ENCODE measurements around the gene SUN5.

The SUN5 gene

DNA sequence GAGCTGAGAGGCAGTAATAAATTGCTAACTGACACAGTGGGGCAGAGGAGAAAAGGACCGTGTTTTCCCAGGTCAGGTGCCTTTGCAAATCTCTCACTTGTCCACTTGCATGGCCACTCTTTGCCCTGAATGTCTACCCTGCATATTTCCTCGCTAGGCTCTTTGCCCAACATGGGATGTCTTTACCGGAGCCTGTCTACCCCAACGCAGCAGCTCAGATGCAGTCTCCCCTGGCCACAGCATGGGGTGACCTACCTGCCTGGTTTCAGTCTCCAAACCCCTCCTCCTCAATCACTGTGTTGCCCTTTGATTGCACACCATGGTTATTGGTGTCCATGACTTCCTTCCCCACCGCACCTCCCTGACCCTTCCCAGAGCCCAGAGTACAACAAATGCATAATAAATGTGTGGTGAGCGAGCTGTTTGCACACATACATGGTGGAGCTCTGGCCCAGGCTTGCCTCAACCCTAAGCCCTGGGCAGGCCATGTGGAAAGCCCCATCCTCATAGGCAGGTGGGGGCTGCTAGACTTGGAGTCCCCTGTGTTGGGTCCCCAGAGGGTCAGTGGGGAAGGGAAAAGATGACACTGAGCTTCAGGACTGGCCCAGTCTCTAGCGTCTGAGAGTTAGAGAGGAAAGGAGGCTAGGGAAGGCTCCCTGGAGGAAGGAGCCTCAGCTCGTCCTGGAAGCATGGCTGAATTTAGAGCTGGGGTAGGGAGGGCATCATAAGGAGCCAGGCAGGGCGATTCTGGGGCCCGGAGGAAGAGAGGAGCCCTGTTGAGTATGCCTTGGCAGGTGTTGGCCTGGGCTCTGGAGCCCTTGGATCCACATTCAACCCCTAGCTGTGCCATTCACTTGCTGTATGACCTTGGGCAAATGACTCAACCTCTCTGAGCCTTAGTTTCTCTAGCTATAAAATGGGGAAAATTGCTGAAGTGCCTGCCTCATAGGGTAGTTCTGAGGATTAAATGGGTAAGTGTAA, 22.8 kb upstream of the SUN5 start:
- Histone ChIP-seq H3K27ac (no peak overlapping the region), H3K4me3 (no peak overlapping the region)
- DNase-seq (ENCODE audit: low spot score), result no peak
- TF ChIP-seq CTCF (IDR thresholded peaks at IDR 0.05), result no peak

DNA sequence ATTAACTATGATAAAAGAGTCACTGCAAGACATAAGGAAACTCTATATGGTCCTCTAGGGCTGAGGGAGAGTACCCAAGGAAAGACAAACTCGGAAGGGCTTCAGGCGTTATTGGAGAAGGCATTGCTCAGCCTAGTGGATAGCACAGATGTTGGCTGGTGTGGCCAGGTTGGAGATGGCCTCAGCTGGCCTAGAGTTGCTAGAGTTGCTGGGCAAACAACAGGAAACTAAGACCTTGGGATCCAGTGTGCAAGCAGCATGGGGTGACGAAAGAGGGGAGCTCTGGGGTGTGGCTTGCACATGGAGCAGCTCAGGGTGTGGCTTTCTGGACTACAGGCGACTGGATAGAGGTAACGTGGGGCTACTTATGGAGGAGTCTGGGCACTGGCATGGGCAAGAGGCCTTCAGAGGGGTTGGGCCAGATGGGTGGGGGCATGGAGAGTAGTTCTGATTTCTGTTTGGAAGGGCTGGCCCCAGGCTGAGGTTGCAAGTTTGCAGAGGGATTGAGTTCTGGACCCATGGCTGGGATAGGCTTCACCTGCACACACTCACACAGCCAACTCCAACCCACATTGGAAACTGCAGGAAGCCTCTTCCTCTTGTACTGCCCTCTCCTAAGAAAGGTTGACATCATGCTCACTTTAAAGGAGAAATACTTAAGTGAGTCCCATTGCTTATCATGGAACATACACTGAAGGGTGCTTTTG, 22.0 kb upstream of the SUN5 start:
- no peak for TF ChIP-seq CTCF (IDR thresholded peaks at IDR 0.05)
- no peak for DNase-seq (ENCODE audit: low spot score)
- H3K4me3 ChIP-seq, result no peak overlapping the region
- H3K27ac ChIP-seq, result no peak overlapping the region

GRCh38 chr20:33025318-33025876, 21.2 kb upstream of the SUN5 start:
- Histone ChIP-seq H3K4me3 (no peak overlapping the region), H3K27ac (no peak overlapping the region)
- no peak for TF ChIP-seq CTCF (IDR thresholded peaks at IDR 0.05)

DNA sequence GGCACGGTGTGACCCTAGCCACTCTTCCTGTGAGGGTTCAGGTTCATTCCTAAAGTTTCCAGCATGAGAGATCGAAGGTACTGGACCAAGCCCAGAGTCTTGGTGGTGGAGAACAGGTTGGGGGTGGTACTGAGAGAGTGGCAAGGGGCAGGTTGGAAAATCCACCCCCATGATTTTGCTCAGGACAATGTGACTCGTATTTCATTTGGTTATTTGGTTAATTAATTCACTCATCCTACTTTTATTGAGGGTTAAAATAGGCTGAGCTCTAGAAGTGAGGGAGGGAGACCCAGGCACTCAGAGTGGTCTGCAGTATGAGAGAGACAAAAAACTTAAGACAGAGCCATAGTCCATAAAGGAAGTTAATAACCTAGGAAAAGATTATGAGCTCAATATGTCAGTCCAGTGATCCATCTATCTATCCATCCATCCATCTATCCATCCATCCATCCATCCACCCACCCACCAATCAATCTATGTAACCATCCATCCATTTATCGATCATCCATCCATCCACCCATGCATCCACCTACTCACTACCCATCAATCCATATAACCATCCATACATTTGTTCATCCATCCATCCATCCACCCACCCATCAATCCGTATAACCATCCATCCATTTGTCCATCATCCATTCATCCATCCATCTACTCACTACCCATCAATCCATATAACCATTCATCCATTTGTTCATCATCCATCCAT, 20.5 kb upstream of the SUN5 start:
- Histone ChIP-seq H3K27ac (no peak overlapping the region), H3K4me3 (no peak overlapping the region)
- no peak for TF ChIP-seq CTCF (IDR thresholded peaks at IDR 0.05)
- no peak for DNase-seq (ENCODE audit: low spot score)

More at GRCh38 chr20:33025318-33025876, 21.2 kb upstream of the SUN5 start:
- no peak for DNase-seq (ENCODE audit: low spot score)

GRCh38 chr20:33024243-33024560, 20.0 kb upstream of the SUN5 start:
- no peak overlapping the region for H3K4me3 ChIP-seq
- H3K27ac ChIP-seq, result no peak overlapping the region
- no peak for DNase-seq (ENCODE audit: low spot score)
- no peak for TF ChIP-seq CTCF (IDR thresholded peaks at IDR 0.05)

DNA sequence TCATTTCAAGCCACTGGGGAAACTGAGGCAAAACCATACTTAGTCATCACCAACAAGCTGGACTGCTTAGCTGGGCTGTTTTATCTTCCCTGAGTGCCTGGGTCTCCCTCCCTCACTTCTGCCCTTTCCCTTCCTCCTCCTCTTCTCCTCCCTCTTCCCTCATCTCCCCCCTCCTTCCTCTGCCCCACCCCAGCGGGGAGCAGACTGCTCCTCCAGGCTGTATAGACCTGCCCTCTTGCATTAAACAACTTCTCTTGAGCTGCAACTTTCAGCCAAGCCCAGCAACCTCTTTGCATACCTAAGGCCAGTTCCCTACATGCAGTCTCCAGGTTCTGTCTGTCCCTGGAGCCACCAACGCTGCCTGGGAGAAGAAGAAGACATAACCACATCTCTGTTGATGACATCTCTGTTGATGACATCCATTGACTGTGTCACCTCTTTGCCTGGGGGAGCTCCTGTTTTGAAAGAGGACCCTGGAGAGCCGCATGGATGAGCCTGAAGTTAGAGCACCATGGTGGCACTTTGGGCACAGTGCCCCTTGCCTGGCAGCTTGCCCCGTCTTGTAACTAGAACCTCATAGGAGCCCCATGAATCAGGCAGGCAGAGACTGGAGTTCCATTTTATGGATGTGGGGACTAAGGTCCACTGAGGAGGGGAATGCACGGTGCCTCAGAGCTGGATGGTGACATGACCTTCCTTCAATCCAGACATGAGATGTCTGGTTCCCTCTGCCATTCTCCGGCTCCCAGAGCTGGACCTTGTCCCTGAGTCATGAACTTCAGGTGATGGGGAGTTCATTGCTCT, 19.4 kb upstream of the SUN5 start:
- no peak for TF ChIP-seq CTCF (IDR thresholded peaks at IDR 0.05)

More for the DNA sequence above, 19.4 kb upstream of the SUN5 start:
- Histone ChIP-seq H3K27ac (no peak overlapping the region), H3K4me3 (no peak overlapping the region)
- no peak for DNase-seq (ENCODE audit: low spot score)

Data from coronary artery (tissue), 2 donors.